Motor neuron (in vitro differentiated cells): ENCODE results near the gene DGCR8. TPM values are rescaled to one million over a fixed set of nuclear protein-coding genes. Genes with fewer than 3 reads are reported as not detected.

Experiments used
- ATAC-seq, 8 experiments: fragments of 200-7000 bp; cut with Tn5 transposase; replicated peaks in 6 of 8; 2 replicates each; pipeline ENCODE4 v1.8.0; 2021; ENCODE audit warnings: mild to moderate bottlenecking in 8 of 8, moderate library complexity in 8 of 8
- H3K27ac ChIP-seq, 2 donors: fragments of 250-450 bp; sonication (Bioruptor Pico); 2 replicates each; pipeline ENCODE4 v1.9.0; 2021; ENCODE audit warnings: antibody characterized with exemption in 2 of 2, mild to moderate bottlenecking in 2 of 2, moderate library complexity in 1 of 2
- H3K4me1 ChIP-seq, 2 donors: fragments of 250-450 bp; sonication (Bioruptor Pico); replicated peaks in 1 of 2; 2 replicates each; pipeline ENCODE4 v1.6.1; 2021; ENCODE audit warnings: antibody characterized with exemption in 2 of 2, mild to moderate bottlenecking in 2 of 2, moderate library complexity in 1 of 2
- H3K4me3 ChIP-seq, 5 donors: fragments of 250-450 bp; sonication (Bioruptor Pico); 2 replicates each; pipeline ENCODE4 v1.9.0; 2021; ENCODE audit warnings: antibody characterized with exemption in 5 of 5, mild to moderate bottlenecking in 5 of 5, moderate library complexity in 4 of 5
- WGBS, 10 experiments: fragments of 450-650 bp; shearing (Covaris generic); methylation state at CpG; one replicate each; pipeline ENCODE4 v1.0.0; 2022; 5-methylcytosine and 5-hydroxymethylcytosine counted together
- in situ Hi-C, 9 experiments: fragments of 400-800 bp; cut with MboI; loops; one replicate each; pipeline ENCODE4 v1.15.0; 2021; ENCODE audit warnings: low sequenced_read_pairs in 9 of 9, low pct_unique_long_range_greater_than_20kb in 2 of 9; ENCODE audit not compliant: unreplicated experiment in 9 of 9
- total RNA-seq, 8 experiments: library from RNA; unstranded; fragments of 300-600 nt; gene quantifications; 2 replicates each; pipeline versions ENCODE4 v1.2.3 to v1.2.4, GENCODE V29; 2022

The DGCR8 gene
- total RNA-seq, 8 experiments from 2014 or later: 10.9 to 51.6 (median 20.2) TPM

DNA sequence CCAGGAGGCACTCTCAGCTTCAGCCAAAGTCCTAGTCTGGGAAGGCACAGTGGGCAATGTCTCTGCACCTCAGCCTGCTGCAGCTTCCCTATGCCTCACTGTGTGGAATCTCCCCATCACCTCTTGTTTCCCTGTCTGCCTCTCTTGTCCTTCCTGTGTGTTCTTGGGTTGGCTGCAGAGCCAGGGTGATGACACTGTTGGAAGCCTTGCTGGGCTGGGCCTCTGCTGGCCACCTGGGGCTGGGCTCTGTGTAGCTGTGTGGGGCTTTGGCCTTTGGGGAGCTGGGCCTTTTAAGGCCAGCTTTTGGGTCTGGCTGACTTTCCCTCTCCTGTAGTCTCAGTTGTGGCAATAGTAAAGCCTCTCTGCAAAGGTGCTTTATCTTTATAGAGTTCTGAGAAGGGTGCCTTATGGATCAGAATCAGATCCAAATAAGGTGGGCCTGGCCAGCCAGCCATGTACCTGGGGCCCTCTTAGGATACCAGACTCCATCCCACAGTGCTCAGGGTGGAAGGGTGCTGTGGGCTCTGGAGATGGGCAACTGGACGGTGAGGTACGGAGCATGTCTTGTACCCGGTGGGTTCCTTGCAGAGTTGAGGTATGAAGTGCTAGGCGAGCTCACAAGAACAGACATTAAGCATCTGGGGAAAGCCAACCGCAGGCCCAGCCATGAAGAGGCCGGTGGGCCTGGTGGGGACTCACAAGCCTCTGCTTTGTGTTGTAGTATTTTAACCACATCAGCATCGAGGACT lies 25.6 kb downstream of the DGCR8 start:
- no peaks in the 10 kb centered on the region for H3K4me1 ChIP-seq
- peak overlapping the region; percentile 5 to 9 for H3K27ac ChIP-seq
- H3K4me3 ChIP-seq: no peak overlapping the region
- 80 to 94% methylated on average over 3 to 6 of the region's 7 CpGs; no CpG with 5 or more reads in 8 of the 10 experiments for WGBS, 10 experiments
- in situ Hi-C loops: no loop called here
- ATAC-seq: no peak

DNA sequence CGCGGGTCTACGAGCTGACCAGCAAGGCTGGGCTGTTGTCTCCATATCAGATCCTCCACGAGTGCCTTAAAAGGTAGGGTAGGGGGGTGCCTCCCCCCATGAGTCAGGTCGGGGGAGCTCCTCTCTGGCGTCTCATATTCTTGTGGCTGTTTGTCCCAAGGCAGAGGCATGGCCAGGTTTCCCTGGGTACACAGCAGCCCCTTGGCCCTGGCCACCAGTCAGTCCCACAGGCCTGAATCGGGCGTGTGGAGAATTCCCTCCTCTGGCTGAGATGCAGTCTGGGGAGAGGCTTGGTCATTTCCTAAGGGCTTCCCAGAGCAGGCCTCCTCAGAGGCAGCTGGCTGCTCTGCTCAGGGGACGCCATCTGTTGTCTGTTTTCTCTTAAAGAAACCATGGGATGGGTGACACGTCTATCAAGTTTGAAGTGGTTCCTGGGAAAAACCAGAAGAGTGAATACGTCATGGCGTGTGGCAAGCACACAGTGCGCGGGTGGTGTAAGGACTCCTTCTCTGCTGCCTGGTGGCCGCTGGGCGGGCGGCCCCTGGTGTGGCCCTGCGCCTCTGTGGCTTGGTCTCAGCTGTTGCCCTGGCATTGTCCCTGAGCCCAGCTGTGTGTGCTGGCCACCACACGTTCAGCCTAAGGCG lies 26.3 kb downstream of the DGCR8 start:
- Histone ChIP-seq H3K27ac (peak overlapping the region; percentile 5 to 9), H3K4me1 (no peaks in the 10 kb centered on the region), H3K4me3 (no peak overlapping the region)
- no peak for ATAC-seq
- in situ Hi-C loops: no loop called here
- 85 to 100% (median 91%) methylated on average over 1 to 10 of the region's 20 CpGs; no CpG with 5 or more reads in 4 of the 10 experiments for WGBS, 10 experiments

DNA sequence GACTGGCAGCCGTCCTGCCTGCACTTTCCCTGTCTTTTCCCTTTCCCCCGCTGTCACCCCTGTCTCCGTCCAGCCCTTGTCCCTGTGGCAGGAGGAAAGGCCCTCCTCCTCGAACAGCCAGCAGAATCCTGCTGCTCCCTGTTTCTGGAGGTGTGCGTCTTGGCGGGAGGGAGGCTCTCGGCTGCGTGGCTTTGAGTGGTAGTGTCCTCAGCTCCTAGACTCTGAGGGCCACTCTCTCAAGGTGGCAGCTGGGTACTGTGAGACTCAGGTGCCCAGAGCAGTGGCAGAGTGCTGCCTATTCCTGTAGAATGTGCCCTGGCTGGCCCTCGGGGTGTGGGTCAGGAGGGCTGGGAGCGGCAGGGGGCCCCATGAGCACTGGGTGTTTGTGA lies 26.8 kb downstream of the DGCR8 start:
- Histone ChIP-seq H3K4me3 (no peak overlapping the region), H3K27ac (peak overlapping the region in 1 of 2 donors; percentile 9), H3K4me1 (no peaks in the 10 kb centered on the region)
- ATAC-seq: no peak
- in situ Hi-C loops: no loop called here
- WGBS, 10 experiments: 87 to 100% methylated on average over 1 to 3 of the region's 10 CpGs; no CpG with 5 or more reads in 8 of the 10 experiments

DNA sequence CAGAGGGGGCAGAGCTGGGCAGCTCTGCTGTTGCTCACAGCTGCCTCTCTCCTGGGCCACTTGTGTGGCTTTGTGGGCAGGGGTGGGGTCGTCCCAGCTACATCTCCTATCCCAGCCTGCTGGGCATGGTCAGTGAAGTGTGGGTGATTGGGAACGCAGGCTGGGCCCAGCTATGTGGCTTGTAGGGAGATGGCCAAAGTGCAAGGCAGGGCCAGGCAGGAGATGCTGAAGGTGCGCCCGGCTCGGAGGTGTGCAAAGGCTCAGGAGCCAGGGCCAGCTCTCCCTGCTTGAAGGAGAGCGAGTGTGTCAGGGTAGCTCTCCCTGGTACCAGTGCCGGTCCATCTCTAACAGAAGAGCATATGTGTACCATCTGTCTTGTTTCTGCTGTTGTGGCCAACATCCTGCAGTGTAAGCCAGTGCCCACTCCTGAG lies 27.4 kb downstream of the DGCR8 start:
- 83 to 100% (median 100%) methylated on average over 1 to 4 of the region's 7 CpGs; no CpG with 5 or more reads in 5 of the 10 experiments for WGBS, 10 experiments
- H3K4me1 ChIP-seq: no peaks in the 10 kb centered on the region
- in situ Hi-C loops: no loop called here
- H3K27ac ChIP-seq: no peak overlapping the region
- H3K4me3 ChIP-seq: no peak overlapping the region
- no peak for ATAC-seq

DNA sequence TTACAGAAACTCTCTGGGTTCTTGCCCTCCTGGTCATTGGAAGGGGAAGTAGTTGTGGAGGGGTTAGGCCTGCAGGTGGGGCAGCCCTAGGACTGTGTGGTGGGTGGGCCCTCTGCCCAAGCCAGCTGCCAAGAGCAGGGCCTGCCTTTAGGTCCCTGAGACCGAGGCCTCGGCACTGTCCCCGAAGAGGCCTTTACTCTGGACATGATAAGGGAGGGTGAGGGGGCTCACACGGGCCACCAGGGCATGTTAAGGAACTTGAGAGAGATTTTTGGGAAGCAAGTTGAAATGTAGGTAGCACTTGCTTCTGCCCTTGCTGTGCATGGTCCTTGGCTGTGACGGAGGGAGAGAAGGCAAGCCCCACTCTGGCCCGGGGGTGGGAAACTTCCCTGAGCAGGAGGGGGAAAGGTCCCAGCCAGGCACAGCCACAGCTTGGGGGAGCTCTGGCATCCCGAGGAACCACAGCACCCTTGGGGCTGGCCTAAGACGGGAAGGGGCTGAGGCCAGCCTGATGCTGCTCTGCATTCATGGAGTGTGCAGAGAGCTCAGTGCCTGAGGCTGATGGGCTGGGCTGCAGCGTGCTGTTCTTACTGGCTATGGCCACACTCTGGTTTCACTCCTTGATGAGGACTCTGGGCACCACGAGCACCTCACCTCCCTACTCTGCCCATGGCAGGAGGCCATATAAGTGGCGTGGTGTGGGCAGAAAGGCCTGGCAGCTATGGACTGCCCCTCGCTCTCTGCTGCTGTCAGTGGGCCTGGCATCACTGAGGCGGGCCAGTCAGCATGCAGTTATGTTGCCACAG lies 28.1 kb downstream of the DGCR8 start:
- ATAC-seq: peak in 6 of 8 experiments; percentile 5 to 50 (median 16)
- in situ Hi-C loops: no loop called here
- no peaks in the 10 kb centered on the region for H3K4me1 ChIP-seq
- no peak overlapping the region for H3K4me3 ChIP-seq
- H3K27ac ChIP-seq: peak overlapping the region in 1 of 2 donors; percentile 37
- 58 to 88% (median 81%) methylated on average over 3 to 6 of the region's 13 CpGs; no CpG with 5 or more reads in 6 of the 10 experiments for WGBS, 10 experiments

DNA sequence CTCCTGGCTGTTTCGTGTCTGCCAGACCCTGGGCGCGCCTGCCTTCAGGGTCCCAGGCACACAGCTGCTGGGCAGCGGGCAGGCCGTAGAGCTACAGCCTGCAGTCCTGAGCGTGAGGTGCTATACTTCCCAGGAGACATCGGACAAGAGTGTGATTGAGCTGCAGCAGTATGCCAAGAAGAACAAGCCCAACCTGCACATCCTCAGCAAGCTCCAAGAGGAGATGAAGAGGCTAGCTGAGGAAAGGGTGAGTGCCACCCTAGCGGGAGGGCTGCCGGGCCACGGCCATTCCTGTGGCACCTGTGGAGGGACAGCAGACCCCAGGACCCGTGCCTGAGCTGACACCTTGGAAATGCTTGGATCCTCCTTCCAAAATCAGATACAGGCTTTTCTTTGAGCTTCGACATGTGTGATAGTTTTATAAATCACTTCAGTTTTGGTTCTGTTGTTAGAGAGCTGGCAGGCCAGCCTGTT lies 28.8 kb downstream of the DGCR8 start:
- Histone ChIP-seq H3K27ac (peak overlapping the region in 1 of 2 donors; percentile 54), H3K4me3 (no peak overlapping the region), H3K4me1 (no peaks in the 10 kb centered on the region)
- WGBS, 10 experiments: 80 to 100% (median 87%) methylated on average over 1 to 3 of the region's 12 CpGs; no CpG with 5 or more reads in 7 of the 10 experiments
- no peak for ATAC-seq
- in situ Hi-C loops: no loop called here

DNA sequence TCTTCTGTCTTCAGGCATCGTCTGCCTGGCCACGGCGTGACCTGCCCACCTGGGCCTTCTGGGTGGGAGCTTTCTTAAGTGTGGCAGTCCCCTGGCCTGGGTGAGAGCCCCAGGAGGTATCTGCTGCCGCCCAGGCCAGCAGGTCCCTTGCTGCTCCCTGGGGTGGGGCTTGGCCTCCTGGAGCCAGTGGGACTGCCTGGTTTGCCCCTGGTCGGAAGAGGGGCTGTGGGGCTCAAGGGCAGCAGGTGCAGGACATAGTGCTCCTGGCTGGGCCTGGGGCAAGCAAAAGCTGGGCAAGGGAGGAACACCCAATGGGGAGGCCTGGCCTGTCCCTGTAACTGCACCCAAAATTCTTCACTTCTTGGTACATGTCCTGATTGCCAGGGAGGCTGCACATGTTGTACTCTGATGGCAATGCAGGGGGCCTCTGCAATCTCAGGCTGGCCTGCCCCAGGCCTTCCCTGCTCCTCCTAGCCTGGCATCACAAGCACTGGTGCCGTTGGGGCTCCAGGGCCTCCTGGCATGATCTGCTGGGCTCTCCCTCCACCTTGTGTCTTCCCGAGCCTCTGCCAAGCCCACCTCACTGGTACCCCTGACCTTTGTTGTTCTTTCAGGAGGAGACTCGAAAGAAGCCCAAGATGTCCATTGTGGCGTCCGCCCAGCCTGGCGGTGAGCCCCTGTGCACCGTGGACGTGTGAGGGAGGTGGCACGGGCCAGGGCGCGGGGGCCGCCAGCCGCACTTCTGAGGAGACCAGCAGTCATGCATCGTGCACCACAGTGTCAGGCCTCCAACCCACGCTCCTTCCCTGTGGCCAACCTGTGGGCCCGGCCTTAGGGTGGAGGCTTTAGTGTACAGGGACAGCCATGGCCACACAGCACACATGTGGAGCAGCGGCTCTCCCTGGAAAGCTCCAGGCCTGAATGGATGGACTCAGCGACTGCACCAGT lies 29.6 kb downstream of the DGCR8 start:
- H3K27ac ChIP-seq: peak overlapping the region; percentile 15 to 54
- in situ Hi-C loops: no loop called here
- H3K4me1 ChIP-seq: no peaks in the 10 kb centered on the region
- 70 to 98% (median 85%) methylated on average over 1 to 9 of the region's 23 CpGs; no CpG with 5 or more reads in 6 of the 10 experiments for WGBS, 10 experiments
- no peak overlapping the region for H3K4me3 ChIP-seq
- ATAC-seq: peak in 6 of 8 experiments; percentile 4 to 21 (median 10)

DNA sequence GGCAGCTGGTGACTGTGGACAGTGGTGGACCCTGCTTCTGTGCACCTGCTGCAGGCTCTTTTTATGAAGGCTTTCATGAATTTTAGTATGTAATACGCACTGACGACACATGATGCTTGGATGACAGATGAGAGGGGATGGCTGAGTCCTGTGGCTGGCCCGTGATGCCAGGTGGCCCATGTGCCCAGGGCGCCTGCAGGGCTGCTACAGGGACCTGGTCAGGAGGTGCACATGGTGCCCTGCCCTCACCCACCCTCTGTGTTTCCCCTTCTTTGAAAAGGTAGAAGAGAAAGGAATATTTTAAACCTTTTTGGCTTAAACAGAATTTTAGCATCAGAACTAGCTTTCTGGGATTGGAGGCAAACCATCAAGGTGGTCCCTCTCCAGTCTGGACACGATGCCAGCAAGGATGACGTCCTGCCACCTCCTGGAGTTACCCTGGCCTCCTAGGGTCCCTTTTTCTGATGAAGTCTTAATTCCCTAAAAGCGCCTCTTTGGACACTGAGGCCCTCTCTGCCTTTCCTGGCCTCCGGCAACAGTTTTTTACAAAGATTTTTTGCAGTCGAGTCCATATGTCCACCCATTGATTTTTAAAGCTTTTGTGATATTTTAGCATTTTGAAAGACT lies 30.4 kb downstream of the DGCR8 start:
- Histone ChIP-seq H3K27ac (peak overlapping the region; percentile 7 to 52), H3K4me3 (no peak overlapping the region), H3K4me1 (no peaks in the 10 kb centered on the region)
- in situ Hi-C loops: no loop called here
- 80 to 100% (median 96%) methylated on average over 1 to 6 of the region's 9 CpGs for WGBS, 10 experiments
- peak in 1 of 8 experiments; percentile 3 for ATAC-seq

DNA sequence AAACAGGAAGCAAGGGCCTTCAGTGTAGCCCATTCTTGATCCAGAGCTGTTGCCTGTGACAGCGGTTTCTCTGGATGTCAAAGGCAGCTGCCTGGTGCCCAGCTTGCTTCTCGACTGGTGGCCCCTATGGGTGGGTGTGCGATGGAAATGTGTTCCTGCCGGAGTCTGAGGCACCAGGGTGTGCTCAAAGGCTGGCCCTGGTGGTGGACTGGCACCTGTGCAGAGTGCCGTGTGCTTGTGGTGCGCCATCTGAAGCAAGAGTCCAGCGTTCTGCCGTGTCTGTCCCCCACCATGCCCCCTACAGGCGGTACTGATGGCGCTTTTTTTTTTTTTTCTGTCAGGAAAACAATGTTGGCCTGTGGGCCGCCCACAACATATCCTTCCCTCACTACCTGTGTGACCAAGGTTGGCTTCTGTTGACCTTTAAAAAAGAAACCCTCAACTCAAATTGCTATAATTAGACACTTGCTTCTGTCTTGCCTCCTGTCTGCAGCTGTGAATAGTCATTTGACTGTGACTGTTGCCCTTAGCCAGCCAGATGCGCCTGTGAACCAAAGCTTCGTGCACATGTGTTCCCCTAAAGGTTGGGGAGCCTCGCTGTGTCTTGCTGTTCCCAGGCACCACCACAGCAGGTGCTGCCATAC lies 31.1 kb downstream of the DGCR8 start:
- peaks cover 5% of the 10 kb centered on the region in 2 donors for H3K4me1 ChIP-seq
- in situ Hi-C loops: no loop called here
- H3K27ac ChIP-seq: peak overlapping the region; percentile 49 to 52
- H3K4me3 ChIP-seq: no peak overlapping the region
- peak in 7 of 8 experiments; percentile 3 to 49 (median 21) for ATAC-seq
- 40 to 100% (median 88%) methylated on average over 1 to 8 of the region's 14 CpGs; no CpG with 5 or more reads in 3 of the 10 experiments for WGBS, 10 experiments

DNA sequence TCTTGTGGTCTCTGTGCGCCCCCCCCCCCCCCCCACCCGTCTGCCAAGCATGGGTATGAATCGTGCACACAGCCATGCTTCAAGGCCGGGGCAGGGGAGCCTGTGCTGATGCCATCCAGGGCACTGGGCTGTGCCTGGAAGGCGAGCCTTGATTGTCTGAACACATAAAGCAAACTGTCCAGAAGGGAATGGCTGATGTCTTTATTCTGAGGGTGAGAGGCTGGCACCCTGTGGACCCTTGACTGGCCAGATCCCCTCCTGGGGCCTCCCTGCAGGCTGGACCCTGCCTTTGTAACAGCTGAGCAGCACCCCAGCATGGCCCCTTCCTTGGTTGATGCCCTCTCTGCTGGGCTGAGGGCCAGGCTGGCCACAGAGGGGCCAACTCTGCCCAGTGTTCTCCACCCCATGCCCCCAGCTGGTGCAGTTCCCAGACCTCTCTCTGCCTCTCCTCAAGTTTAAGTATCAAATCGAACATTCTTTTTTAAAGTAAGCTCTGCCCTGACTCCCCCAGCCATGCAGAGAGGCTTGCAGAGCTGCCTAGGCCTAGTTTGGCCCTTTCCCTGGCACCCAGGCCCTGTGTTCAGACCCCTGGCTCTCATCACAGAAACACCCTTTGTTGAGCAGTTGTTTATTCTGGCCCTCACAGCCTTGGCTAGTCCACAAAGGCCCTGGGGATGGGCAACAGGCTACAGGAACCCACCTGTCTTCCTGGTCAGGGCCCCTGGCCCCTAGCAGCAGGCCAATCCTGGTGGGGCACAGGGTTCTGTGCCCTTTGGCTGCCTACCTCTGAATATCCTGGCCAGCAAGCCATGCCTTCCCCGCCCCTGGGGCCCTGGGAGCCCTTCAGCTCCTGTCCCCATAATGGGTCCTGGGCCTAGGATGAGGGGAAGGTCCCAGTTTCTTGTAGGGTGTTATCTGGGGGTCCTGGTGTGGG lies 31.9 kb downstream of the DGCR8 start:
- 92 to 93% methylated on average over 3 to 4 of the region's 7 CpGs; no CpG with 5 or more reads in 8 of the 10 experiments for WGBS, 10 experiments
- H3K4me1 ChIP-seq: peaks cover 6 to 7% of the 10 kb centered on the region in 2 donors
- peak in 2 of 8 experiments; percentile 2 to 5 for ATAC-seq
- in situ Hi-C loops: no loop called here
- H3K4me3 ChIP-seq: no peak overlapping the region
- peak overlapping the region in 1 of 2 donors; percentile 49 for H3K27ac ChIP-seq
